ENCODE measurements around the gene SPATA18.
"Not testable (repeated sequence)": the region's sequence is repeated elsewhere in the genome, so short reads cannot be mapped to it uniquely, and the experiment has no call there.

Gene SPATA18

GRCh38 chr4:52105276-52105675 is 54.2 kb downstream of the SPATA18 start:
- no peak for DNase-seq (ENCODE audit: low read depth, low spot score)
- H3K27ac ChIP-seq = no peak overlapping the region

GRCh38 chr4:52106191-52106590 is 55.1 kb downstream of the SPATA18 start:
- H3K27ac ChIP-seq = no peak overlapping the region

GRCh38 chr4:52106660-52107059 is 55.6 kb downstream of the SPATA18 start:
- DNase-seq (ENCODE audit: low read depth, low spot score) = no peak

More at GRCh38 chr4:52106191-52106590, 55.1 kb downstream of the SPATA18 start:
- DNase-seq (ENCODE audit: low read depth, low spot score) = no peak

GRCh38 chr4:52107336-52107735 is 56.2 kb downstream of the SPATA18 start:
- DNase-seq (ENCODE audit: low read depth, low spot score) = no peak

More at GRCh38 chr4:52106660-52107059, 55.6 kb downstream of the SPATA18 start:
- no peak overlapping the region for H3K27ac ChIP-seq

GRCh38 chr4:52107745-52108144 is 56.6 kb downstream of the SPATA18 start:
- no peak for DNase-seq (ENCODE audit: low read depth, low spot score)
- no peak overlapping the region for H3K27ac ChIP-seq

More at GRCh38 chr4:52107336-52107735, 56.2 kb downstream of the SPATA18 start:
- no peak overlapping the region for H3K27ac ChIP-seq

DNA sequence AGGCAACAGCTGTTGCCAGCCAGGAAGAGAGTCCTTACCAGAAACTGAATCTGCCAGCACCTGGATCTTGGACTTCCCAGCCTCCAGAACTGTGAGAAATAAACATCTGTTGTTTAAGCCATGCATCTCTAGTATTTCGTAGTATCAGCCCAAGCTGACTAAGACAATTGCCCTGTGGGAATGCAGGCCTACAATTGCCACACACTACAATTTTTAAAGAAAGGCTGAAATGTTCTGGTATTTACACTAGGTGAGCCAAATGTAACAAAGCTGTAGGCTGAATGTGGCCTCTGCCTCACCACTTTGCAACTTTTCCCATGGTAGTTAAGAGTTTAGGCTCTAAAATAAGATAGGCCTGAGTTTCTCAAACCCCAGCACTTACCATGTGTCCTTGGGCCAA is 59.1 kb downstream of the SPATA18 start:
- no peak overlapping the region for H3K27ac ChIP-seq

DNA sequence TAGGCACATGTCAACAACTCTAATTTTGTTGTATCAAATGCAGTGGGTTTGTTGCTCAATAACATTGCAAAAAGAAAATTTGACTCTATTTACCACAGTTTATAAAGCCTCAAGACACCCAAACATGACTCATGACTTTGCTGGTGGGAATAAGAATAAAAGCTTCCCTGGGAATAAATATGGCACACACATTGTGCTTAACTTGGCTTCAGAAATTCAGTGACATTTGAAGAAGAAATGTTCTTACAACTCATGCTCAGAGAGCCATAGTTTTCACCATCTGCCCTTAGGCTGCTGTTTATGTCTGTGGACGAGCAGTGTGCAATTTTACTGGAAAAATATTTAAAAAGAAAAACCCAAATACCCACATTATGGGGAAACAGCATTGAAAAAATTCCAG is 60.9 kb downstream of the SPATA18 start:
- no peak for DNase-seq (ENCODE audit: low read depth, low spot score)
- H3K27ac ChIP-seq = no peak overlapping the region

More for the DNA sequence above, 59.1 kb downstream of the SPATA18 start:
- DNase-seq (ENCODE audit: low read depth, low spot score) = no peak

- H3K27ac ChIP-seq = no peak overlapping the region
- no peak for DNase-seq (ENCODE audit: low read depth, low spot score)
Observed at GRCh38 chr4:52112411-52112810, 61.3 kb downstream of the SPATA18 start.

GRCh38 chr4:52116641-52117040 is 65.5 kb downstream of the SPATA18 start:
- no peak for DNase-seq (ENCODE audit: low read depth, low spot score)
- no peak overlapping the region for H3K27ac ChIP-seq

DNA sequence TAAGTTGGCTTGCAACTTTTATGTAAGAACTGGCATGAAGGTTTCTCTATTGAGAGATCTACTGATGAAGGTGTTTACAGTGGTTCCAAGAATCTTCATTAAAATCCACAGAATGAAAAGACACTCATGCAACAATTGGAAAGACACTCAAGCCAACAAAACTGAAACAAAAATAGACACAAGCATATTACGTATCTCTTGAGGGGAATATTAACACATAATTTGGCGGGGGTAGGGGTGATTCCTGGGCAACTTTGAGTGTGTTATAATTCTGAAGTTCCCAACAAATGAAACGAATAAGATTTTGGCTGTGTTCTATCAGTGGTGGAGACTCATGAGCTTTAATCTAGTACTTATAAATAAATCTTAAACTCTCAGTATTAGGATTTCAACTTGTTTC is 75.1 kb downstream of the SPATA18 start:
- no peak overlapping the region for H3K27ac ChIP-seq
- no peak for DNase-seq (ENCODE audit: low read depth, low spot score)

DNA sequence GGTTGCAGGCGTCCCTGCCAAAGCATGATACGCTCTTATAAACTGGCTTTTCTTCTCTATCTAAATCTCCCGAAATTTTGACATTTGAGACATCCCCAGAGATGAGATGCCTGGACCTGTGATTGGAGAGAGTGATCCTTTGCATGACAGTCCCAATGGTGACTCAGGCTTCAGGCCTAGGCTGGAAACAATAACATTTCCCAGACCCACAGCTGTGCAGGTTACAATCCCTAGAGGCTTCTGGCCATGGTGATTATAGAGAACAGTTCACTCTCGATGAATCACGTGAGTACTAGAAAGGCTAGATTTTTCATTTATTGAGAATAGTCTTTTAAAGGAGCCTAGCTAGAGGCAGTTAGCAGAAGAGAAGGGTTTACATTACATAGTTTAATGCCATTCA is 75.9 kb downstream of the SPATA18 start:
- no peak for DNase-seq (ENCODE audit: low read depth, low spot score)
- no peak overlapping the region for H3K27ac ChIP-seq

DNA sequence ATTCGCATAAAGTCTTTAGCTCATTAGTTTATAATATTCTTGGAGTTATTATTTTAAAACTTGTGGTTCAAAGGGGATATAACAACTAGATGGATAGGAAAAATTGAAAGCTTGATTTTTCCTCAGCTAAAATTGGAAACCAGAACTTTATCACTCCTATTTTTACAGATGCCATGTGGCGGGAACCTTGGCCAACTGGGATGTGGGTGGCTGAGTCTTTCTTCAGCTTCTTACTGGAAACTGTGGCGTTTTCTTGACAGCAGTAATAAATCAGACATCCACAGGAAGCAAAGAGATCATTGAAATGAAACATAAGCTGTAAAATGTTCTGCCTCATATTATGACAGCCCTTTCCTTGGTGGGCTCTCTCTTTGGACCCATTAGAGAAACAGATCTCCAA is 84.1 kb downstream of the SPATA18 start:
- no peak for DNase-seq (ENCODE audit: low read depth, low spot score)
- H3K27ac ChIP-seq = no peak overlapping the region

DNA sequence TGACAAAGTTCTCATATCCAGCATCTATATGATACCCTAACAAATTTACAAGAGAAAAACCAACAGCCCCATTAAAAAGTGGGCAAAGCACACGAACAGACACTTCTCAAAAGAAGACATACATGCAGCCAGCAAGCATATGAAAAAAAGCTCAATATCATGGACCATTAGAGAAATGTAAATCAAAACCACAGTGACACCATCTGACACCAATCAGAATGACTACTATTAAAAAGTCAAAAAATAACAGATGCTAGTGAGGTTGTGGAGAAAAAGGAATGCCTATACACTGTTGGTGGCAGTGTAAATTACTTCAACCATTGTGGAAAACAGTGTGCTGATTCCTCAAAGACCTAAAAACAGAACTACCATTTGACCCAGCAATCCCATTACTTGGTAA is 86.0 kb downstream of the SPATA18 start:
- not testable (repeated sequence) for H3K27ac ChIP-seq; DNase-seq (ENCODE audit: low read depth, low spot score)

GRCh38 chr4:52142816-52143215 is 91.7 kb downstream of the SPATA18 start:
- no peak overlapping the region for H3K27ac ChIP-seq
- no peak for DNase-seq (ENCODE audit: low read depth, low spot score)

DNA sequence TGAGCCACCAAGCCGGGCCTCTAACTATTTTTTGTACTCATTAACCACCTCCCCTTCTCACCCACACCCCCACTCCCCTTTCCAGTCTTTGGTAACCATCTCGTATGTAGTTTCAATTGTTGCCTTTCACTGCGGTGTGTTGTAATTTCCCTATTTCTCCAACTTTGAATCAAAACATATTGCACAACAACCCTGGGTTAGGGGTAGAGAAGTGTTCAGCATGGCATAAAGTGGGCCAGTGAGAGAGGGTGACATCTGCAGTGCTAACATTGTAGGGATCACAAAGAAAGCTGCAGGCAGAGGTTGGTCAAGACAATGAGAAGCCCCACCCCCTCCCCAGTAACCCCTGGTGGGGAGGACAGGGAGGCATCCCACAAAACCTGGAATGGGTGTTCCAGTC is 92.7 kb downstream of the SPATA18 start:
- H3K27ac ChIP-seq = no peak overlapping the region
- no peak for DNase-seq (ENCODE audit: low read depth, low spot score)

DNA sequence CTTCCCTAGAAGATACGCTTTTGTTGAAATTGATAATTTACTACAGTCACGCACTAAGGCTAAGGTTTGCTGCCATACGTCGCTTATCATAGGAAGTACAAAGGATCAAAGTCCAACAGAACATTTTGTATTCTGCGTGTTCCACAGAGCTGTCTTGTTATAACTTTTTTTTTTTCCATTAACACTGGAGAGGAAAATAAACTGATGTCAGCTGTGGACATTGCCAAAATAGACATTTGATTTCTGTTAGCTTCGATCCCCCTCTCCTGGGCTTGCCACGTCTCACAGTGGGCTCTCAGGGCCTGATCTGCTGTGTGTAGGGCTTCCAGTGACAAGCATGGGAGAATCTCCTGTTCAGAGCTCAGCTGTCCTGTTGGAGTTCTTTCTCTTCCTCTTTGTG is 93.3 kb downstream of the SPATA18 start:
- H3K27ac ChIP-seq = no peak overlapping the region
- no peak for DNase-seq (ENCODE audit: low read depth, low spot score)

All from epithelial cell of prostate (primary cell).